Neural cell (in vitro differentiated cells): Measurements from ENCODE around the gene KRTAP1-5. TPM values are rescaled to one million over a fixed set of nuclear protein-coding genes. Genes with fewer than 3 reads are reported as not detected.

Experiments used
- H2AFZ ChIP-seq: fragments of 200-600, 300-800 bp; sonication (generic), shearing (Covaris generic); 2 replicates; pipeline ENCODE4 v1.6.0; 2014; ENCODE audit warnings: low read depth, mild to moderate bottlenecking, antibody characterized with exemption, low read length, moderate library complexity
- H3F3A ChIP-seq: fragments of 200-600 bp; shearing (Covaris generic); 2 replicates; pipeline ENCODE4 v1.6.1; 2016; ENCODE audit warnings: mild to moderate bottlenecking, moderate library complexity, mixed read lengths, antibody characterized with exemption, low read length; ENCODE audit not compliant: insufficient read depth, poor library complexity, severe bottlenecking
- H3K27ac ChIP-seq: fragments of 200-600, 300-800 bp; sonication (generic), shearing (Covaris generic); 2 replicates; pipeline ENCODE4 v1.5.1; 2014; ENCODE audit warnings: mild to moderate bottlenecking, low read length, moderate library complexity
- H3K27me3 ChIP-seq: fragments of 300-800, 200-600 bp; sonication (generic), shearing (Covaris generic); 2 replicates; pipeline ENCODE4 v1.6.0; 2014; ENCODE audit warnings: mild to moderate bottlenecking, low read depth, low read length, moderate library complexity; ENCODE audit not compliant: insufficient read depth
- H3K36me3 ChIP-seq: fragments of 300-800, 200-600 bp; sonication (generic), shearing (Covaris generic); 2 replicates; pipeline ENCODE4 v1.5.1; 2014; ENCODE audit warnings: mild to moderate bottlenecking, antibody characterized with exemption, low read length, moderate library complexity; ENCODE audit not compliant: insufficient read depth
- H3K4me2 ChIP-seq: fragments of 300-800, 200-600 bp; sonication (generic), shearing (Covaris generic); 2 replicates; pipeline ENCODE4 v1.6.0; 2014; ENCODE audit warnings: mild to moderate bottlenecking, low read length
- H3K4me3 ChIP-seq: fragments of 300-800, 200-600 bp; sonication (generic), shearing (Covaris generic); 2 replicates; pipeline ENCODE4 v1.5.1; 2014; ENCODE audit warnings: mild to moderate bottlenecking, low read length, moderate library complexity
- H3K79me2 ChIP-seq: fragments of 200-600 bp; shearing (Covaris generic); replicated peaks from 2 replicates; pipeline ENCODE4 v1.6.0; 2014; ENCODE audit warnings: mild to moderate bottlenecking, low read length, moderate library complexity; ENCODE audit not compliant: insufficient read depth
- H3K9ac ChIP-seq: fragments of 300-800, 200-600 bp; sonication (generic), shearing (Covaris generic); 2 replicates; pipeline ENCODE4 v1.6.1; 2016; ENCODE audit warnings: mild to moderate bottlenecking, low read length, mixed read lengths
- H3K9me2 ChIP-seq: fragments of 200-600 bp; shearing (Covaris generic); 2 replicates; pipeline ENCODE4 v1.6.1; 2016; ENCODE audit warnings: mild to moderate bottlenecking, low read length, mixed read lengths; ENCODE audit not compliant: insufficient read depth
- H3K9me3 ChIP-seq: fragments of 200-600, 300-800 bp; sonication (generic), shearing (Covaris generic); 2 replicates; pipeline ENCODE4 v1.6.1; 2016; ENCODE audit warnings: mild to moderate bottlenecking, mixed run types, low read length, moderate library complexity, mixed read lengths
- H4K20me1 ChIP-seq: fragments of 200-600 bp; shearing (Covaris generic); 2 replicates; pipeline ENCODE4 v1.6.1; 2016; ENCODE audit warnings: mild to moderate bottlenecking, mixed run types; ENCODE audit not compliant: insufficient read depth
- CTCF ChIP-seq: fragments of 450-650 bp; IDR thresholded peaks from 2 replicates; pipeline ENCODE4 v1.5.1; 2014; ENCODE audit warnings: antibody characterized with exemption, mild to moderate bottlenecking, moderate library complexity; ENCODE audit not compliant: poor library complexity, severe bottlenecking
- EP300 ChIP-seq: fragments of 450-650 bp; conservative IDR thresholded peaks from 2 replicates; pipeline ENCODE4 v1.6.1; 2014; ENCODE audit warnings: antibody characterized with exemption, mild to moderate bottlenecking, moderate library complexity; ENCODE audit not compliant: poor library complexity, severe bottlenecking
- EZH2 ChIP-seq: fragments of 200-600, 300-800 bp; shearing (Covaris generic), sonication (generic); IDR thresholded peaks from 2 replicates; pipeline ENCODE4 v1.6.1; 2014; ENCODE audit warnings: antibody characterized with exemption, low read length, borderline replicate concordance, mild to moderate bottlenecking; ENCODE audit not compliant: insufficient read depth, poor library complexity, severe bottlenecking
- MXI1 ChIP-seq: fragments of 450-650 bp; conservative IDR thresholded peaks from 2 replicates; pipeline ENCODE4 v1.6.1; 2014; ENCODE audit warnings: antibody characterized with exemption, mild to moderate bottlenecking; ENCODE audit not compliant: poor library complexity, severe bottlenecking
- POLR2AphosphoS5 ChIP-seq: IDR thresholded peaks from 2 replicates; pipeline ENCODE4 v1.6.1; 2012
- RAD21 ChIP-seq: fragments of 450-650 bp; conservative IDR thresholded peaks from 2 replicates; pipeline ENCODE4 v1.6.1; 2014; ENCODE audit warnings: antibody characterized with exemption, mild to moderate bottlenecking, moderate library complexity
- REST ChIP-seq: IDR thresholded peaks from 2 replicates; pipeline ENCODE4 v1.6.1; 2012; ENCODE audit warnings: borderline replicate concordance
- SMC3 ChIP-seq: fragments of 450-650 bp; conservative IDR thresholded peaks from 2 replicates; pipeline ENCODE4 v1.6.1; 2014; ENCODE audit warnings: antibody characterized with exemption, mild to moderate bottlenecking, moderate library complexity; ENCODE audit not compliant: poor library complexity
- TAF1 ChIP-seq: IDR thresholded peaks from 2 replicates; pipeline ENCODE4 v1.6.1; 2012; ENCODE audit warnings: low read depth
- polyA plus RNA-seq: library from polyadenylated mRNA; depleted of rRNA; stranded (reverse); fragments of >200 nt; gene quantifications from 2 replicates; pipeline ENCODE4 v1.2.3, GENCODE V29; 2014

Gene KRTAP1-5
- polyA plus RNA-seq, 1 donor from 2014 or later, result not detected

- Histone ChIP-seq H3K36me3 (no peaks in the 10 kb centered on the region), H3K9me3 (no peaks in the 10 kb centered on the region), H3K4me2 (no peak overlapping the region), H3K4me3 (no peak overlapping the region), H3K79me2 (no peaks in the 10 kb centered on the region), H3K9me2 (no peaks in the 10 kb centered on the region), H3K27me3 (no peaks in the 10 kb centered on the region), H2AFZ (no peak overlapping the region), H3F3A (no peaks in the 10 kb centered on the region), H3K27ac (no peak overlapping the region), H3K9ac (no peak overlapping the region), H4K20me1 (no peaks in the 10 kb centered on the region)
- no peak for TF ChIP-seq SMC3
- TF ChIP-seq MXI1, result no peak
- no peak for TF ChIP-seq EP300
- TF ChIP-seq CTCF, result no peak
- no peak for TF ChIP-seq REST
- no peak for TF ChIP-seq POLR2AphosphoS5
These were observed 40.1 kb downstream of the KRTAP1-5 start for GRCh38 chr17:40986920-40987319.

GRCh38 chr17:40984226-40984625 is 42.8 kb downstream of the KRTAP1-5 start, which contains the start of gene KRT40:
Gene KRT40, minus strand, starts transcription at chr17:40984326. Its CDS starts 53 bp downstream, at chr17:40984273.
- H3K9me2 ChIP-seq, result no peaks in the 10 kb centered on the region
- TF ChIP-seq RAD21 (no peak), REST (no peak), TAF1 (no peak), EZH2 (no peak), POLR2AphosphoS5 (no peak)

More at GRCh38 chr17:40984226-40984625, 42.8 kb downstream of the KRTAP1-5 start, which contains the start of gene KRT40:
- Histone ChIP-seq H2AFZ (no peak within 1 kb of the TSS), H4K20me1 (no peaks in the 10 kb centered on the region), H3K9ac (no peak within 1 kb of the TSS), H3F3A (no peaks in the 10 kb centered on the region), H3K79me2 (no peaks in the 10 kb centered on the region), H3K27ac (no peak within 1 kb of the TSS), H3K4me3 (no peak within 1 kb of the TSS), H3K4me2 (no peak within 1 kb of the TSS), H3K9me3 (no peaks in the 10 kb centered on the region), H3K27me3 (no peaks in the 10 kb centered on the region), H3K36me3 (no peaks in the 10 kb centered on the region)
